Activated CD4-positive, alpha-beta T cell treated with anti-CD3 and anti-CD28 coated beads for 48 hours (primary cell): Measurements from ENCODE around the gene SH3BGRL2.
A peak's percentile ranks its signal among the peaks of the same experiment; 100 is the strongest.
"Not testable (repeated sequence)": the region's sequence is repeated elsewhere in the genome, so short reads cannot be mapped to it uniquely, and the experiment has no call there.

Experiments
- DNase-seq: peaks from one replicate; pipeline ENCODE4 v3.0.0-alpha.2; 2020

Gene SH3BGRL2

GRCh38 chr6:79614326-79615305 lies 16.5 kb upstream of the SH3BGRL2 start:
- DNase-seq = no peak

DNA sequence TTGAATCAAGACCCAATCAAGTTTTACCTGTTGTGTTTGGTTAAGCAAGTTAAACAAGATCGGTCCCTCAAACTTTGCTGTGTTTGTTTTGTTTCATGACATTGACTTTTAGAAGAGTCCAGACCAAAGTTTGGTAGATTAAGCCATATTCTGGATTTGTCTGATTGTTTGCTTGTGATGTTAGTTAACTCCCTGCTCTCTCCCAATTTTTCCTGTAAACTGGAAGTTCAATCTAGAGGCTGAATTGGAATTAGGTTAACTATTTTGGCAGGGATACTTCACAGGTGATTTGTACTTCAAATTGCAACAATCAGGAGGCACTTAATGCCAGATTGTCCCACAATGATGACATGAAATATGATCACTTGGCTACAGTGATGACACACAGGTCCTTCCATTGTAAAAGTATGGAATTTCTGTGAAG lies 13.6 kb upstream of the SH3BGRL2 start:
- no peak for DNase-seq

GRCh38 chr6:79618425-79618824 lies 12.7 kb upstream of the SH3BGRL2 start:
- not testable (repeated sequence) for DNase-seq

DNA sequence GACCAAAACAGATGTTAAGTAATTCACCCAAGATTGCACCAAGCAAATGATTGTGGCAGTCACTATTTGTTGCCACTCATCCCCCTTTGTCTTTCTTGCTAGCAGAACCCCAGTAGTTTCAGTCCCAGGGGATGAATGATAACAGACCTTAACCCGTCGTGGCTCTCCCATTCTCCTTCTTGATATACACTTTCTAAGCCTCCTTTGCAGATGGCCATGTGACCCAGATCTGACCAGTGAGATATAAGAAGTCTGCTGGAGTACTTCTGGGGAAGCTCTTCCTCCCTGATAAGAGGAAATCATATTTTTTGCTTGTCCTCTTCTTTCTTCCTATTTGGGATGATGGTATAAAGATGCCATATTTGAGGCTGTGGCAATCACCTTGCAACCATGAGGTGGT lies 9.6 kb upstream of the SH3BGRL2 start:
- no peak for DNase-seq

DNA sequence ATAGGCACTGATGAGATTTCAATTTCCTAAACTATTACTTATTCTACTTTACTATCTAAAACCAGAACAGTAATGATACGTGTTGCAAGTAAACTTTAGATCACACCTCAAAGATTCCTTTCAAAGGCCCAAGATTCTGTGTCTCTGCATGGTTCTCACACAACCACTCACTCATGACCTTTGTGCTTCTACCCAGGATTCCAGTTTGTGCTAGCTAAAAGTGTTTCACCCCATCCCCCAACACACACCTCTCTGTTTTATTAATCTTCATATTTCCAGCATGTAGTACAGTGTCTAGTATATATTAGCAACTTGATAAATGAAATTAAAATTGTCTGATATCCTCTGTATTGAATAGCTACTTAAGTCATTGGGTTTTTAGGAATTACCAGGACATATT lies 8.8 kb upstream of the SH3BGRL2 start:
- no peak for DNase-seq

- no peak for DNase-seq
These were observed 8.0 kb upstream of the SH3BGRL2 start for GRCh38 chr6:79623106-79623505.

- DNase-seq = no peak
These were observed 5.4 kb upstream of the SH3BGRL2 start for GRCh38 chr6:79625746-79626145.

DNA sequence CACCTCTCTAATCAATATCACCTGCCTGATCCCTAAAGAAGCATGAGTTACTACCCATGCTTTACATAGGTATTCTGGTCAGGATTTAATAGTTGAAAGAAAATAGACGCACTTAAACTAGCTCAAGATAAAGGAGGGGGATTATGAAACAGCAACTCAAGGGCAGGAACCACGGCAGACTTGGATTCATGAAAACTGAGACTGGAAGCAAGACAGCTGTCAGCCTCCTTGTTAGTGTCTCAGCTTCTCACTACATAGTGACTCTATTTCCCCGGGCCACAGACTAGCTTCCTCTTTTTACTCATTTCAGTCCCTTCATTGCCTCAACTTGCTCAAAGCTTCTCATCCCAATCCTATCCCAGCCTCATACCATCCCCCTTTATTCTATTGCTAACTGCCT lies 4.3 kb upstream of the SH3BGRL2 start:
- DNase-seq = no peak

DNA sequence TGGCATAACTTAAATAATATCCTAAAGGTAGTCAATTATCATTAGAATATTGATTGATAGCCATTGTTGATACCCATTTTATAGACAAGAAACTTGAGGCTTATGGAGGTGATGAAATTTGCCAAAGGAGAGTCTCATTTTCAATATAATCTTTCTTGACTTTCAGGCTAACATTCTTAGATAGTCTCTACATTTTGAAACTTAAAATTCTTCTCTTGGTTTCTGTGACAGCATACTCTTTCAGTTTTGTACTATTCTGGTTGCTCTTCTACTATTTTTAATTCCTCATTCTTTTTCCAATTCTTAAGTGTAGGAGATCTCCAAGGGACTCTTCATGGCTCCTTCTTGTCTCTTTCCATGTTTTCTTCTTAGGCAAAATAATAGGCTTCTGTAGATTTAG lies 3.7 kb upstream of the SH3BGRL2 start:
- DNase-seq = no peak

GRCh38 chr6:79628466-79629288 lies 2.5 kb upstream of the SH3BGRL2 start:
- DNase-seq = no peak

DNA sequence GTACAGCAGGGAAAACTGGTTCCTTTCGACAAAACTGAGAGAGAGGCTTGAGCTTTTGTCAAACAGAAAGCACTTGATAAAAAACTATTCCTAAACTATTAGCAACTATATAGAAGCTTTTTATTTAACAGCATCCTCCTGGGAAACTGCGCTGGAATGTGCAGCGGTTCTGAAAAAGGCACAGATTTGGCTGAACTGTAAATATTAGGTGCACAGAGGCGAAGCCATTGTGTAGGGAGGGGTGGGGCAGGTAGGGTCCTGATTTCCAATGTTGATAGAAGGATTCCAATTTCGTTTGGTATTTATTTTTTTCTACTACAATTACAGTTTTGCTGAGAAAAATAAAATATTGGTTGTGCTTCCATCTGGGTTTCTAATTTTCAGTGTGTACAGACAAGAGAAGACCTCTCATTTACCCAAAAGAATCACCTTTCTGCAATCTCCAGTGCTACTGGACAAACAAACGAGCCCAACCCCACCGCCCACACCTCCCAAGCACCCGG lies 698 bp upstream of the SH3BGRL2 start:
- DNase-seq = no peak

DNA sequence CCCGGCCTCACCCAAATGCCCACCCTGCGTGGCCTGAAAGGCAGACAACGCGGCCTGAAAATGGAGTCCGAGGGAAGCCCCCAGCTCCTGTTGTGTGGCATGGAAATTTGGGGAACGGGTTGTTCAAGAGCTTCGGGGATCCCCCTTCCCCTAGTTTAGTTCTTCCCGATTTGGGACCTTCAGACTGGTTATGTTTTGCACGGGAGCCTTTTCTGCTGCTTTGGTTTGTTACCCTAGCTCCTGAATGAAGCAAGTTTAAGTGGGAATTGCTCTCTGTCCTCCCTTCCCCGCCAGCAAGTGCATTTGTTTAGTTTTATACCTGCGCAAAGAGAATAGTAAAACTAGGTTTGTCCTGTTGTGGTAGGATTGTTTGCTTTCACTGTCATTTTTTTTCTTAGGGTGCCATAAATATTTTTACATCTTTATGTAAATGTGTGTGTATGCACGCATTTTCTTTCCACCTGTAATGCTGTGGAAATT lies 604 bp downstream of the SH3BGRL2 start:
- no peak for DNase-seq

GRCh38 chr6:79632580-79632979 lies 1.5 kb downstream of the SH3BGRL2 start:
- no peak for DNase-seq

GRCh38 chr6:79634491-79635231 lies 3.5 kb downstream of the SH3BGRL2 start:
- DNase-seq = no peak

DNA sequence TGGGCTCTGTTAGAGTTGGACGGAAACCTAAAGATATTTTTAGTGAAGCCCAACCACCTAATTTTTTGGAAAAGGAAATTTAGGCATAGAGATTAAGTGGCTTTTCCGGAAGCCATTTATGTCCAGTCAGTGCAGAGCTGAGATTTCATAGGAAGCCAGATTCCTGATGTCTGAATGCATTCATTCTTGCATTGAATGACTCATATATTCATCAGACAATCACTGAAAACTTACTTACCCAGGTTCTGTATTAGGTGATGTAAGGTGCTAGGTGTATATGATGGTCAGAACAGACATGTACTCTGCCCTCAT lies 4.1 kb downstream of the SH3BGRL2 start:
- DNase-seq = no peak

- DNase-seq = no peak
These were observed 5.5 kb downstream of the SH3BGRL2 start for GRCh38 chr6:79636673-79637072.

- no peak for DNase-seq
These were observed 9.3 kb downstream of the SH3BGRL2 start for GRCh38 chr6:79640146-79641111.

GRCh38 chr6:79646006-79646405 lies 14.9 kb downstream of the SH3BGRL2 start:
- DNase-seq = peak; percentile 12

GRCh38 chr6:79646561-79646960 lies 15.4 kb downstream of the SH3BGRL2 start:
- no peak for DNase-seq

DNA sequence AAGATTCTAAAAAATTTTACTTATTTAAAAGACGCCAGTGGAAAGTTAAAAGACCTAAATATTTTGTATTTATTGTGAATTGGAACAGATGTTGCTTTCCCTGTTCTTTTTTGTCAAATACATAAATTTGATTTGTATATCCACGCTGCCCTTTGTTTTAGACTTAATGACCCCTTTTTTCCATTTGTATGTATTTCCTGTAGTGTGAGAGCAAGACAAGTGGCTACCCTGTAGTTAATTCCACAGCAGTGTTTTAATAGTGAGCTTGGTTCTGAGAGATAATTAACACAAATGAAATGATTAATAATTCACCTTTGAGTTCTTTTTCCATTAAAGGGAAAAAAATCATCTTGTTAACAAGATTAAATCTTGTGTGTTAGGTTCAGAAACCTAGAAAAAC lies 16.6 kb downstream of the SH3BGRL2 start:
- no peak for DNase-seq

GRCh38 chr6:79648328-79648727 lies 17.2 kb downstream of the SH3BGRL2 start:
- DNase-seq = no peak

DNA sequence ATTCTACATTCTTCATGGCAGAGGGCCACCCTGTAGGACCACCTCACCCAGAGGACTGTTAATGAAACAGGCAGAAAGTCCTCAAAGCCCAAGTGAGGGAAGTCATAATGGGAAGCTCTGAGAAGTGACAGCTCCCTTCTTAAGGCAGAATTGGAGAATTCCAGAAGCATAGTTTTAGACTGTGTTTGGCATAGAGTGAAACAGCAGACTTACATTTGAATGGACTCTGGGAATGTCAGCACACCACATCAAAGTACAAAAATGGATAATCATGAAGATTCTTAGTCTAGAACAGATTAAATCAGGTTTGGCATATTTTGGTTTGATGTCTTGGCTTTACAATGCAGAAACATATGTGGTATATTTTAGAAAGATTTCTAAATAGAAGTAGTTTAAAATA lies 17.9 kb downstream of the SH3BGRL2 start:
- DNase-seq = no peak
